ENCODE results near the gene ARRDC5.
"Not testable (repeated sequence)": the region's sequence is repeated elsewhere in the genome, so short reads cannot be mapped to it uniquely, and the experiment has no call there.

The ARRDC5 gene

DNA sequence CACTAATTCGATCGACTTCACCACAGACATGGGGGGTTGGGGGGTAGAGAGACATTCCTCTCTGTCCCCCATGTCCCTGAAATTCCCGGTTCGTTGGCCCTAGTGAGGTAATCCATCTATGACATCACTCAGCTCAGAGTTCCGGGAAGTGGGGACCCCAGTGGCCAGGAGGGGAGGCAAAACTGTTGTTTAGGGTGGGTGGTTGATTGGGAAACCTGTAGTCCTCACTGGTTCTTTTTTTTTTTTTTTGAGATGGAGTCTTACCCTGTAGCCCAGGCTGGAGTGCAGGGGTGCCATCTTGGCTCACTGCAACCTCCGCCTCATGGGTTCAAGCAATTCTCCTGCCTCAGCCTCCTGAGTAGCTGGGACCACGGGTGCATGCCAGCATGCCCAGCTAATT, at the start of gene ARRDC5:
ARRDC5 (minus strand) TSS at position 101 of the 400 bp plus-strand sequence; CDS start at position 30, 71 bp downstream.
- no peak within 1 kb of the TSS for H3K27ac ChIP-seq

DNA sequence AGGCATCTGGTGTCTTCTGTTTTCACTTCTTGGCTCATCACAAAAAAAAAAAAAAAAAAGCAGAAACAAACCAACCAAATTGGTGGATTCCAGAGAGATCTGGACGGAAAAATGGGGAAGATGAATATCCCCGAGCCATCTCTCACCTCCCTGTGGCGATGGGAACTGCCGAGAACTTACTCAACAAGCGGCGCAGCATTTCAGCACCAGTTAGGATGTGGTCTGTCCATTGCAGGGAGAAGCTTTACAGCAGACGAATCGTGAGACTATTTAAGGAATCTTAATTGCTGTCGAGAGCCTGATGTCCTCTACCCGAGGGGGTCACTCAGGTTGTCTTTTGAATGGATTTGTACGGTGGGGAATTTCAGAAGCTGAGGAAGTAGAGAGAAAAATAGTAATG, 49.0 kb upstream of the ARRDC5 start:
- DNase-seq: no peak
- no peak overlapping the region for H3K27ac ChIP-seq
- no peaks in the 10 kb centered on the region for H3K27me3 ChIP-seq (replicated peaks)
- TF ChIP-seq, protein P1, sequence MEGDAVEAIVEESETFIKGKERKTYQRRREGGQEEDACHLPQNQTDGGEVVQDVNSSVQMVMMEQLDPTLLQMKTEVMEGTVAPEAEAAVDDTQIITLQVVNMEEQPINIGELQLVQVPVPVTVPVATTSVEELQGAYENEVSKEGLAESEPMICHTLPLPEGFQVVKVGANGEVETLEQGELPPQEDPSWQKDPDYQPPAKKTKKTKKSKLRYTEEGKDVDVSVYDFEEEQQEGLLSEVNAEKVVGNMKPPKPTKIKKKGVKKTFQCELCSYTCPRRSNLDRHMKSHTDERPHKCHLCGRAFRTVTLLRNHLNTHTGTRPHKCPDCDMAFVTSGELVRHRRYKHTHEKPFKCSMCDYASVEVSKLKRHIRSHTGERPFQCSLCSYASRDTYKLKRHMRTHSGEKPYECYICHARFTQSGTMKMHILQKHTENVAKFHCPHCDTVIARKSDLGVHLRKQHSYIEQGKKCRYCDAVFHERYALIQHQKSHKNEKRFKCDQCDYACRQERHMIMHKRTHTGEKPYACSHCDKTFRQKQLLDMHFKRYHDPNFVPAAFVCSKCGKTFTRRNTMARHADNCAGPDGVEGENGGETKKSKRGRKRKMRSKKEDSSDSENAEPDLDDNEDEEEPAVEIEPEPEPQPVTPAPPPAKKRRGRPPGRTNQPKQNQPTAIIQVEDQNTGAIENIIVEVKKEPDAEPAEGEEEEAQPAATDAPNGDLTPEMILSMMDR (IDR thresholded peaks at IDR 0.05; ENCODE audit: low read depth, low read length, missing control alignments): no peak
- in situ Hi-C loops (cut with HindIII; ENCODE audit: low pct_ligation_motif_present, low sequenced_read_pairs): no loop called here
- H3K36me3 ChIP-seq (replicated peaks): peaks cover 39% of the 10 kb centered on the region
- no peak overlapping the region for H3K4me3 ChIP-seq (ENCODE audit: low read depth, low read length)

More for the DNA sequence above, at the start of gene ARRDC5:
- DNase-seq: no peak
- Histone ChIP-seq H3K27me3 (replicated peaks) (no peaks in the 10 kb centered on the region), H3K36me3 (replicated peaks) (no peaks in the 10 kb centered on the region), H3K4me3 (ENCODE audit: low read depth, low read length) (no peak within 1 kb of the TSS)
- TF ChIP-seq, protein P1 (IDR thresholded peaks at IDR 0.05; ENCODE audit: low read depth, low read length, missing control alignments): no peak
- in situ Hi-C loops (cut with HindIII; ENCODE audit: low pct_ligation_motif_present, low sequenced_read_pairs): no loop called here

DNA sequence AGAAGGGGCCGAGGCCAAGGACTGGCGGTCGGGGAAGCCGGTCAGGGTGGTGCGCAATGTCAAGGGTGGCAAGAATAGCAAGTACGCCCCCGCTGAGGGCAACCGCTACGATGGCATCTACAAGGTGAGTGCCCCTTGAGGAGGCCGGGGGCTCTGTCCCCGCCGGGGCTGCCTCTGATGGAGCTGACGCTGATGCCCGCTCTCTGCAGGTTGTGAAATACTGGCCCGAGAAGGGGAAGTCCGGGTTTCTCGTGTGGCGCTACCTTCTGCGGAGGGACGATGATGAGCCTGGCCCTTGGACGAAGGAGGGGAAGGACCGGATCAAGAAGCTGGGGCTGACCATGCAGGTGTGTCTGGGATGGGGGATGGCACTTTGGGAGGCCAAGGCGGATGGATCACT, 48.0 kb upstream of the ARRDC5 start:
- H3K4me3 ChIP-seq (ENCODE audit: low read depth, low read length); in situ Hi-C loops (cut with HindIII; ENCODE audit: low pct_ligation_motif_present, low sequenced_read_pairs): not testable (repeated sequence)

DNA sequence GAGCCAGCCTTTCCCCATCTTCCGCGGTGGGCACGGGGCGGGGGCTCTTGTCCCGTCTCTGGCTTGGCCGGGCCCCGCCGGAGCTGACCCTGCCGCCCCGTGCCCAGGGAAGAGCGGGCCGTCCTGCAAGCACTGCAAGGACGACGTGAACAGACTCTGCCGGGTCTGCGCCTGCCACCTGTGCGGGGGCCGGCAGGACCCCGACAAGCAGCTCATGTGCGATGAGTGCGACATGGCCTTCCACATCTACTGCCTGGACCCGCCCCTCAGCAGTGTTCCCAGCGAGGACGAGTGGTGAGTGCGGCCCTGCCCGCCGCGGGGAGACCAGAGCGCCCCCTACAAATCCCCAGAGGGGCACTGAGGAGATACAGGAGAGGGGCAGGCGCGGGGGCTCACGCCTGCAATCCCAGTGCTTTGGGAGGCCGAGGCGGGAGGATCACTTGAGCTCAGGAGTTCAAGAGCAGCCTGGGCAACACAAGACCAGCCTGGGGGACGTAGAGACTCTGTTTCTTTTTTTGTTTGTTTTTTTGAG, 39.0 kb upstream of the ARRDC5 start:
- H3K4me3 ChIP-seq (ENCODE audit: low read depth, low read length); in situ Hi-C loops (cut with HindIII; ENCODE audit: low pct_ligation_motif_present, low sequenced_read_pairs); DNase-seq; H3K27ac ChIP-seq; H3K27me3 ChIP-seq (replicated peaks): not testable (repeated sequence)
- H3K36me3 ChIP-seq (replicated peaks): peaks cover 23% of the 10 kb centered on the region

More for the DNA sequence above, 48.0 kb upstream of the ARRDC5 start:
- not testable (repeated sequence) for H3K27me3 ChIP-seq (replicated peaks); DNase-seq; H3K27ac ChIP-seq
- peaks cover 36% of the 10 kb centered on the region for H3K36me3 ChIP-seq (replicated peaks)

DNA sequence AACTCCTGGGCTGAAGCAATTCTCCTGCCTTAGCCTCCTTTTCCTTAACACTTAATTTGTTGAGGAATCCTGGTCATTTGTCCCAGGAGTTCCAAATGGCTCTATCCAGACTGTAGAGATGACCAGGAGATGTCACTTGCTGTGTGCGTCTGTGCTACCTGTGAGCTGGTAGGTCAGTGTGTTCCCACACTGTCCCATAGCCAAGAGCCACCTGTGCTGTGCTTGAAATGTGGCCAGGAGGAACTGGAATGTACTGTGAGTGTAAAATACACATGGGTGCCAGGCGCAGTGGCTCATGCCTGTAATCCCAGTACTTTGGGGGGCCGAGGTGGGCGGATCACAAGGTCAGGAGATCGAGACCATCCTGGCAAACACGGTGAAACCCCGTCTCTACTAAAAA, 36.8 kb upstream of the ARRDC5 start:
- in situ Hi-C loops (cut with HindIII; ENCODE audit: low pct_ligation_motif_present, low sequenced_read_pairs): no loop called here
- DNase-seq: no peak
- Histone ChIP-seq H3K4me3 (ENCODE audit: low read depth, low read length) (no peak overlapping the region), H3K27ac (no peak overlapping the region), H3K36me3 (replicated peaks) (peaks cover 29% of the 10 kb centered on the region), H3K27me3 (replicated peaks) (no peaks in the 10 kb centered on the region)
- TF ChIP-seq, protein P1 (IDR thresholded peaks at IDR 0.05; ENCODE audit: low read depth, low read length, missing control alignments): no peak

DNA sequence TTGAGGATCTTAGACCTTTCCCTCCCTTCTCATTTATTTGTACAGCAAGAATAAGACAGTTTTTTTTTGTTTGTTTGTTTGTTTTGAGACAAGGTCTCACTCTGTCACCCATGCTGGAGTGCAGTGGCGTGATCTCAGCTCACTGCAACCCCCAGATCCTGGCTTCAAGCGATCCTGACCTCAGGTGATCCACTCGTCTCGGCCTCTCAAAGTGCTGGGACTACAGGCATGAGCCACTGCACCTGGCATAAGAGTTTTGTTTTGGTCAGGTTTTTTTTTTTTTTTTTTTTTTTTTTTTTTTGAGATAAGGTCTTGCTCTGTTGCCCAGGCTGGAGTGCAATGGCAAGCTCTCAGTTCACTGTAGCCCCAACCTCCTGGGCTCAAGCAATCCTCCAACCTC, 35.8 kb upstream of the ARRDC5 start:
- H3K27ac ChIP-seq; in situ Hi-C loops (cut with HindIII; ENCODE audit: low pct_ligation_motif_present, low sequenced_read_pairs): not testable (repeated sequence)
- peaks cover 25% of the 10 kb centered on the region for H3K36me3 ChIP-seq (replicated peaks)

DNA sequence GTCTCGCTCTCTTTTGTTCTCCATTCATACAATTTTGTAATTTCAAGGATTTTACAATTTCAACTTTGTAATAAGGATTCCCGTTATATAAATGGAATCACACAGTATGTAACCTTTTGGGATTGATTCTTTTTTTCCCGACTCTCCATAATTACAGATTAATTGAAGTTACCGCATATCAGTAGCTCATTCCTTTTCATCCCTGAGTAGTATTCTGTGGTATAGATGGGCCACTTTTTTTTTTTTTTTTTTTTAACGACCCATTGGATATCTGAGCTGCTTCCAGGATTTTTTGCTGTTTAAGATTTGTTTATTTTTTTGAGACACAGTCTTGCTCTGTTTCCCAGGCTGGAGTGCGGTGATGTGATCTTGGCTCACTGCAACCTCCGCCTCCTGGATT, 34.4 kb upstream of the ARRDC5 start:
- no peak overlapping the region for H3K4me3 ChIP-seq (ENCODE audit: low read depth, low read length)
- no peak overlapping the region for H3K27ac ChIP-seq
- H3K27me3 ChIP-seq (replicated peaks): no peaks in the 10 kb centered on the region
- DNase-seq: no peak
- peaks cover 28% of the 10 kb centered on the region for H3K36me3 ChIP-seq (replicated peaks)
- in situ Hi-C loops (cut with HindIII; ENCODE audit: low pct_ligation_motif_present, low sequenced_read_pairs): no loop called here
- TF ChIP-seq, protein P1 (IDR thresholded peaks at IDR 0.05; ENCODE audit: low read depth, low read length, missing control alignments): no peak

More for the DNA sequence above, 35.8 kb upstream of the ARRDC5 start:
- not testable (repeated sequence) for H3K4me3 ChIP-seq (ENCODE audit: low read depth, low read length); DNase-seq; H3K27me3 ChIP-seq (replicated peaks)

Data from brain microvascular endothelial cell (primary cell).